Hair follicular keratinocyte (primary cell): ENCODE data around the gene CAVIN4. TPM values are rescaled to one million over a fixed set of nuclear protein-coding genes. Genes with fewer than 3 reads are reported as not detected.

Experiments used
- total RNA-seq: library from RNA; depleted of rRNA; stranded (reverse); fragments of >200 nt; gene quantifications from 2 replicates; pipeline ENCODE4 v1.2.3, GENCODE V29; 2015

CAVIN4 gene, protein sequence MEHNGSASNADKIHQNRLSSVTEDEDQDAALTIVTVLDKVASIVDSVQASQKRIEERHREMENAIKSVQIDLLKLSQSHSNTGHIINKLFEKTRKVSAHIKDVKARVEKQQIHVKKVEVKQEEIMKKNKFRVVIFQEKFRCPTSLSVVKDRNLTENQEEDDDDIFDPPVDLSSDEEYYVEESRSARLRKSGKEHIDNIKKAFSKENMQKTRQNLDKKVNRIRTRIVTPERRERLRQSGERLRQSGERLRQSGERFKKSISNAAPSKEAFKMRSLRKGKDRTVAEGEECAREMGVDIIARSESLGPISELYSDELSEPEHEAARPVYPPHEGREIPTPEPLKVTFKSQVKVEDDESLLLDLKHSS
- total RNA-seq: under 0.01 and 0.08 TPM in 2 replicates

DNA sequence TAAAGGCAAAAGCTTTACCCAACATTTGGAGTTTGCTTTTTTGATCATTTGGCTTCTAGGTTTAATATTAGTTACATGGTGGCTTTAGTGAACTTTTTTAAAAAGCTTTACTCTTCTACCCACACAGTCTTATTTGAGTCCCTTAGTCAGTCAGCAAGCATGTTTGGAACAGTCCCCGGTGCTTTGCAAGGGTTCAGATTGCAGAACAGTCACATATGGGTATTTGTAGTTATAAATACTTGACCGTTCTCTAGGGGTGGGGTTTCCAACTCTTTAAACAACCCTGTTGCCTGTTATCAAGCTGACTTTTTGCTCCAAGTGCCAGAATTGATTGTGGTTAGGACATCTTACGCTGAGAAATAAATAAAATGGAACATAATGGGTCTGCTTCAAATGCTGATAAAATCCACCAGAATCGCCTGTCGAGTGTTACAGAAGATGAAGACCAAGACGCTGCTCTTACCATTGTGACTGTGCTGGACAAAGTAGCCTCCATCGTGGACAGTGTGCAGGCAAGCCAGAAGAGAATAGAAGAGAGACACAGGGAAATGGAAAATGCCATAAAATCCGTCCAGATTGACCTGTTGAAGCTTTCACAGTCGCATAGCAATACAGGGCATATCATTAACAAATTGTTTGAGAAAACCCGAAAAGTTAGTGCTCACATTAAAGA is at the start of gene CAVIN4:
TSS of gene CAVIN4 (plus strand) at position 304 of the 673 bp plus-strand sequence. CDS start at position 369, 65 bp downstream.

Other genes with a start within 250 kb of the CAVIN4 start
- gene TEX10, start 225.1 kb upstream of the CAVIN4 start, total RNA-seq: 27.2 and 33.4 TPM in 2 replicates
- gene MSANTD3, start 150.9 kb upstream of the CAVIN4 start, total RNA-seq: 56.3 and 79.6 TPM in 2 replicates
- gene TMEFF1, start 104.9 kb upstream of the CAVIN4 start, total RNA-seq: 0.11 and 0.62 TPM in 2 replicates